HL-60 (cell line): ENCODE data around the gene ZNF22.
A peak's percentile ranks its signal among the peaks of the same experiment; 100 is the strongest.

Experiments used
- DNase-seq, 2 experiments: peaks; one replicate each; pipeline ENCODE4 v3.0.0-alpha.2; 2010 to 2020; ENCODE audit warnings: low read depth in 1 of 2, low spot score in 1 of 2
- H3K27ac ChIP-seq: fragments of 250-450 bp; sonication (Bioruptor Pico); replicated peaks from 2 replicates; pipeline ENCODE4 v1.5.1; 2020; ENCODE audit warnings: mild to moderate bottlenecking, moderate library complexity
- H3K27me3 ChIP-seq: fragments of 250-450 bp; sonication (Bioruptor Pico); 2 replicates; pipeline ENCODE4 v1.5.1; 2021; ENCODE audit warnings: mild to moderate bottlenecking, moderate library complexity; ENCODE audit not compliant: insufficient read depth, poor library complexity, severe bottlenecking
- H3K4me3 ChIP-seq: replicated peaks from 2 replicates; pipeline ENCODE4 v1.5.1; 2011; ENCODE audit warnings: mild to moderate bottlenecking, control low read depth, low read length; ENCODE audit not compliant: insufficient read depth
- GABPA ChIP-seq: IDR thresholded peaks from 2 replicates; pipeline ENCODE4 v1.6.1; 2012; ENCODE audit warnings: low read depth
- POLR2AphosphoS5 ChIP-seq: IDR thresholded peaks from 2 replicates; pipeline ENCODE4 v1.6.1; 2012; ENCODE audit warnings: low read depth
- SPI1 ChIP-seq: IDR thresholded peaks from 2 replicates; pipeline ENCODE4 v1.6.1; 2012; ENCODE audit warnings: low read depth, mild to moderate bottlenecking, borderline replicate concordance
- TF ChIP-seq, protein P1 (sequence below): IDR thresholded peaks from 2 replicates; pipeline ENCODE4 v1.6.1; 2012; ENCODE audit warnings: low read depth; ENCODE audit not compliant: insufficient replicate concordance
- TF ChIP-seq, protein P2 (sequence below): IDR thresholded peaks from one replicate; pipeline ENCODE4 v1.5.1; 2011; ENCODE audit warnings: low read length, control low read depth, inconsistent platforms; ENCODE audit not compliant: insufficient read depth

The ZNF22 gene

DNA sequence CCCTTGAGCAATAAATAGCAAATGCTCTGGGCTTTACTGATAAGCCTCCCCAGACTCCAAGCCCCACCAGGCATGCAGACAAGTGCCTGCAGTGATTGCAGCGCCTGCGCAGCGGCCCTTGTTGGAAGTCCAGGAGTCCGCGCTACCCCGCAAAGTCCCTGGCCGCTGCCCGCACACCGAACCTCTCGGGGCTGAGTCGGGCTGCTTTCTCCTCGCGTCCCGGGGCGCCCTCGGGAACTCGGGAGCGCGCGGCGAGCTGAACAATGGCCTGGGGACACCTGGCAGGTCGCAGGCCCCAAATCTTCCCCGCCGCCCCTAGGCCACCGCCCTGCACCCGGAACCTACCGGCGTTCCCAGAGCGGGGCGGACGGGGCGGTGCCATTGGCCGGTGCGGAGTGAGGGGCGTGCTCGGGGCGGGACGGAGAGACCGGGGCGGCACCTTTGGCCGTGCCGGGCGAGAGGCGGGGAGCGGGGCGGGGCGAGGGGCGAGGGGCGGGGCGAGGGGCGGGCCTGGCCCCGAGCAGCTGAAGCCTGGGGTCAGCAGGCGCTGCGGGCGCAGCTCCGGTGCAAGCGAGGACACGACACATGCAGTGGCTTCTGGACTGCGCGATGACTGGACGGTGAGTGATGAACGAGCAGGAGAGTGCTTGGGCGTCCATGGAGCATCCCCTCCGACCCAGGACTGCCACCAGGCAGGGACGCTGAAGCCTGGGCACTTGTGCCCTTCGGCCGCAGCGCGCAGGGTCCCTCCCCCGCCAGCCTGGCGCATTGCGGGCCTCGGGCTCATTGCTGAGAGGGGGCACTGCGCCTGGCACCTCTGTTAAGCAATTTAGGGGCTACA is 41.3 kb upstream of the ZNF22 start, which contains the start of gene RASSF4:
Gene RASSF4 (plus strand): TSS at position 556 of the 841 bp plus-strand sequence. CDS start 10,401 bp downstream, outside the sequence.
- Histone ChIP-seq H3K4me3 (peak within 1 kb of the TSS; percentile 75), H3K27ac (peak within 1 kb of the TSS; percentile 97), H3K27me3 (no peaks in the 10 kb centered on the region)
- peak; percentile 76 to 92 for DNase-seq
- TF ChIP-seq GABPA: no peak
- peak; percentile 81; the same call in 1 of the 2 replicates for TF ChIP-seq POLR2AphosphoS5

DNA sequence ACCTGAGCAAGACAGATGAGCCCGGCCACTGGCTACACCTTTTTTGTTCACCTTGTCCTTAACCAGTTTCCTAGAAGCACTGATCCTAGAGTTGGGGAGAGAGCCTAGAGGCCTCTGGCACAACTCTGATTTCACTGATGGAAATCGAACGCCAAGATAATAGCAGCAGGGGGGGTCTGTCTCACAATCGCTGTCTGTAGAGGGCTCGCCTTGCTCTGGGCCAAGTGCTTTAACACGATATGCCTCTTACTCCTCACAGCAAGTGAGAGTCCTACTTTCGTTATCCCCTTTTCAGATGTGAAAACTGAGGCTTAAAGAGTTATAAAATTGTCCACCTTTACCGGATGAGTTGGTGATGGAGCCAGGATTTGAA is 40.6 kb upstream of the ZNF22 start:
- DNase-seq: no peak
- TF ChIP-seq, protein P1, sequence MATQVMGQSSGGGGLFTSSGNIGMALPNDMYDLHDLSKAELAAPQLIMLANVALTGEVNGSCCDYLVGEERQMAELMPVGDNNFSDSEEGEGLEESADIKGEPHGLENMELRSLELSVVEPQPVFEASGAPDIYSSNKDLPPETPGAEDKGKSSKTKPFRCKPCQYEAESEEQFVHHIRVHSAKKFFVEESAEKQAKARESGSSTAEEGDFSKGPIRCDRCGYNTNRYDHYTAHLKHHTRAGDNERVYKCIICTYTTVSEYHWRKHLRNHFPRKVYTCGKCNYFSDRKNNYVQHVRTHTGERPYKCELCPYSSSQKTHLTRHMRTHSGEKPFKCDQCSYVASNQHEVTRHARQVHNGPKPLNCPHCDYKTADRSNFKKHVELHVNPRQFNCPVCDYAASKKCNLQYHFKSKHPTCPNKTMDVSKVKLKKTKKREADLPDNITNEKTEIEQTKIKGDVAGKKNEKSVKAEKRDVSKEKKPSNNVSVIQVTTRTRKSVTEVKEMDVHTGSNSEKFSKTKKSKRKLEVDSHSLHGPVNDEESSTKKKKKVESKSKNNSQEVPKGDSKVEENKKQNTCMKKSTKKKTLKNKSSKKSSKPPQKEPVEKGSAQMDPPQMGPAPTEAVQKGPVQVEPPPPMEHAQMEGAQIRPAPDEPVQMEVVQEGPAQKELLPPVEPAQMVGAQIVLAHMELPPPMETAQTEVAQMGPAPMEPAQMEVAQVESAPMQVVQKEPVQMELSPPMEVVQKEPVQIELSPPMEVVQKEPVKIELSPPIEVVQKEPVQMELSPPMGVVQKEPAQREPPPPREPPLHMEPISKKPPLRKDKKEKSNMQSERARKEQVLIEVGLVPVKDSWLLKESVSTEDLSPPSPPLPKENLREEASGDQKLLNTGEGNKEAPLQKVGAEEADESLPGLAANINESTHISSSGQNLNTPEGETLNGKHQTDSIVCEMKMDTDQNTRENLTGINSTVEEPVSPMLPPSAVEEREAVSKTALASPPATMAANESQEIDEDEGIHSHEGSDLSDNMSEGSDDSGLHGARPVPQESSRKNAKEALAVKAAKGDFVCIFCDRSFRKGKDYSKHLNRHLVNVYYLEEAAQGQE: no peak
- no peak for TF ChIP-seq POLR2AphosphoS5
- no peak for TF ChIP-seq GABPA
- H3K27ac ChIP-seq: peak overlapping the region; percentile 97
- H3K27me3 ChIP-seq: no peaks in the 10 kb centered on the region
- H3K4me3 ChIP-seq: peak overlapping the region; percentile 75

DNA sequence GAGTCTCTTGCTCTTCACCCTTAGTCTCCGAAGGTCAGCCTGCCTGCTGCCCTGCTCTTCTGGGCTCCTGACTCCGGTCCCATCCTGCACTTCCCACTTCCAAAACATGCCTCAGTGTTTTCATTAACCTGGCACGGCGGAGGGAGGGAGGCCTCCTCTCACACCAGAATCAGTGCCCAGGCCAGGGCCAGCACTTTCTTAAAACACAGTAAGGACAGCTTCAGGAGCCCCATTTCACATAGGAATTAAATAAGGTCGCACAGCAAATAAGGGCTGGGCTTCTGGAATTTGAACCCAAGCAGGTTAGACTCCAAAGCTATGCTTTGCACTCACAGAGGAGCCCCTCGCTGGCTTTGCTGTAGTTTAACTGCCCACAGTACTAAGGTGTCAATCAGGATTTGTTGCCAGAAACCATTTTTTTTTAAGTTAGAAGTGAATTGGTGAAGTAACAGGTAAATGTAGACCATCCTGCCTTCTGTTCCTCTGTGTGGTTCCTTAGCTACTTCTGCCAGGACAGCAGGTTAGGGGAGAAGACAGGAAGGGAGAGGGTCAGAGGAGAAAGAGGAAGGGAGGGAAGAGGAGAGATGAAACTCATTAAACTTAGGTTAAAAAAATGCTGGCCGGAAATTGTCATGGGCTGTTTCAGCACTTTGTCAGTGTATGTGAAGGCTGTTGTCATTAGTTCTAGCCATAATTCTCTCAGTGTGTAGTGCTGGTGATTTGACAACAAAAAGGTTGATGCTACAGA is 40.1 kb upstream of the ZNF22 start:
- peak overlapping the region; percentile 75 for H3K4me3 ChIP-seq
- DNase-seq: peak in 1 of 2 experiments; percentile 40
- no peaks in the 10 kb centered on the region for H3K27me3 ChIP-seq
- TF ChIP-seq, protein P2, sequence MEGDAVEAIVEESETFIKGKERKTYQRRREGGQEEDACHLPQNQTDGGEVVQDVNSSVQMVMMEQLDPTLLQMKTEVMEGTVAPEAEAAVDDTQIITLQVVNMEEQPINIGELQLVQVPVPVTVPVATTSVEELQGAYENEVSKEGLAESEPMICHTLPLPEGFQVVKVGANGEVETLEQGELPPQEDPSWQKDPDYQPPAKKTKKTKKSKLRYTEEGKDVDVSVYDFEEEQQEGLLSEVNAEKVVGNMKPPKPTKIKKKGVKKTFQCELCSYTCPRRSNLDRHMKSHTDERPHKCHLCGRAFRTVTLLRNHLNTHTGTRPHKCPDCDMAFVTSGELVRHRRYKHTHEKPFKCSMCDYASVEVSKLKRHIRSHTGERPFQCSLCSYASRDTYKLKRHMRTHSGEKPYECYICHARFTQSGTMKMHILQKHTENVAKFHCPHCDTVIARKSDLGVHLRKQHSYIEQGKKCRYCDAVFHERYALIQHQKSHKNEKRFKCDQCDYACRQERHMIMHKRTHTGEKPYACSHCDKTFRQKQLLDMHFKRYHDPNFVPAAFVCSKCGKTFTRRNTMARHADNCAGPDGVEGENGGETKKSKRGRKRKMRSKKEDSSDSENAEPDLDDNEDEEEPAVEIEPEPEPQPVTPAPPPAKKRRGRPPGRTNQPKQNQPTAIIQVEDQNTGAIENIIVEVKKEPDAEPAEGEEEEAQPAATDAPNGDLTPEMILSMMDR: no peak
- peak; percentile 61; the same call in 1 of the 2 replicates for TF ChIP-seq SPI1
- peak overlapping the region; percentile 97 for H3K27ac ChIP-seq

DNA sequence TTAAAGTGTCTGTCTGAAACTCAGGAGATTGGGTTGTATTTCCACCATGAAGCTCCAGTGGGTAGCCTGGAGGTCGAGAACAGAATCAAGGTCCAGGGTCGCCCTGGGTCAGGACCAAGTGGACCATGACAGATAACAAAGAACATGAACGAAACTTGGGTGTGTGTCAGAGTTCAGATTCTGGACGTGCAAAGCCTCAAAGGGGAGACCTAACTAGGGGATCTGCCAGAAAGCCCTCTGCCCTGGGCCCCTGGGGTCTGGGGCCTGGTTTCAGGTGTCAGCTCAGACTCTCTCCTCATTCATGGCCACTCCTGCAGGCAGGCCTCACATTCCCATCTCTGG is 39.5 kb upstream of the ZNF22 start:
- peak overlapping the region; percentile 75 for H3K4me3 ChIP-seq
- peak overlapping the region; percentile 97 for H3K27ac ChIP-seq
- DNase-seq: no peak
- TF ChIP-seq POLR2AphosphoS5: no peak
- TF ChIP-seq GABPA: no peak
- TF ChIP-seq, protein P2: no peak
- no peak for TF ChIP-seq SPI1
- TF ChIP-seq, protein P1: no peak
- H3K27me3 ChIP-seq: no peaks in the 10 kb centered on the region
